Activated B cell treated with CpG ODN at 0.5 μM for 24 hours (primary cell): ENCODE data around the gene CNTN6. TPM values are rescaled to one million over a fixed set of nuclear protein-coding genes. Genes with fewer than 3 reads are reported as not detected.

Experiments used
- ATAC-seq: fragments of 200-7000 bp; cut with Tn5 transposase; one replicate; pipeline ENCODE4 v1.10.0; 2021; ENCODE audit warnings: low read depth, mild to moderate bottlenecking, moderate library complexity
- CTCF ChIA-PET: fragments of 350-600 bp; sonication (Branson Sonifier 250); formaldehyde crosslinking; loops from one replicate; lab custom pipeline; 2021; ENCODE audit warnings: antibody characterized with exemption; lab: Charles Lee
- POLR2A ChIA-PET: fragments of 350-600 bp; sonication (Branson Sonifier 250); formaldehyde crosslinking; loops from one replicate; lab custom pipeline; 2021; ENCODE audit warnings: antibody characterized with exemption; lab: Charles Lee
- DNase-seq: peaks from one replicate; pipeline ENCODE4 v3.0.0; 2022
- H3K27ac Mint-ChIP-seq: one replicate; pipeline ENCODE4 v1.8.0; 2020; ENCODE audit warnings: mixed read lengths
- H3K27me3 Mint-ChIP-seq: one replicate; pipeline ENCODE4 v1.8.0; 2021; ENCODE audit warnings: mixed read lengths
- H3K36me3 Mint-ChIP-seq: one replicate; pipeline ENCODE4 v1.8.0; 2021; ENCODE audit warnings: low read depth, mixed read lengths
- H3K4me1 Mint-ChIP-seq: one replicate; pipeline ENCODE4 v1.8.0; 2021; ENCODE audit warnings: mixed read lengths
- H3K4me3 Mint-ChIP-seq: one replicate; pipeline ENCODE4 v1.8.0; 2020; ENCODE audit warnings: mild to moderate bottlenecking, mixed read lengths
- H3K9me3 Mint-ChIP-seq: one replicate; pipeline ENCODE4 v1.8.0; 2020; ENCODE audit warnings: mixed read lengths
- CTCF ChIP-seq: fragments of 200-600 bp; IDR thresholded peaks from one replicate; pipeline ENCODE4 v1.8.0; 2022; ENCODE audit warnings: antibody characterized with exemption, mild to moderate bottlenecking
- intact Hi-C: fragments of 100-400 bp; cut with micrococcal nuclease; formaldehyde crosslinking; loops from one replicate; pipeline ENCODE4 v1.15.1; 2024
- total RNA-seq: library from RNA; stranded (reverse); gene quantifications from 2 replicates; pipeline ENCODE4 v1.2.3, GENCODE V29; 2022

CNTN6 gene
- not detected in 2 replicates for total RNA-seq

DNA sequence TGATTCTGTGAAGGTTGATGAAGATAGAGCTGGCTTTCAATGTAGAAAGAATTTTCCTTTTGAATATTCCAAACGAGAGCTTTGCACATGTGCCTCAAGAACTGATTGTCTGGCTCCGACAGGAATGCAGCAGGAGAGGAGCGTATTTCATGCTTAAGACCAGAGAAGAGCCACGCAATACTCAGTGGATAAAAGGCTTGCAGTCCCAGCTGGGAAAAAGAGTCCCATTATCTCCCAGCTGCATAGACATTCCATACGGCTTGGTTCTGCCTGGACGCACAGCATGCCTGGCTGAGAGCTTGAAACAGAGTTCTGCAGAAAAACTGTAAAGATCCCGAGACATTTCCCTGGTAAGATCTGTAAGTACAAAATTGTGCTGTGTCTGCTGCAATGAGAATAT is at the start of gene CNTN6:
Gene CNTN6, plus strand, starts transcription at position 254 of the 400 bp plus-strand sequence. CDS start 54,985 bp downstream, outside the sequence.
- Mint-ChIP-seq H3K4me3 (no peak within 1 kb of the TSS), H3K27me3 (no peaks in the 10 kb centered on the region), H3K9me3 (no peaks in the 10 kb centered on the region), H3K4me1 (no peaks in the 10 kb centered on the region), H3K27ac (no peak within 1 kb of the TSS), H3K36me3 (no peaks in the 10 kb centered on the region)
- ATAC-seq = no peak
- DNase-seq = no peak
- intact Hi-C loops = no loop called here
- TF ChIP-seq CTCF = no peak
- POLR2A ChIA-PET = no interaction called here
- CTCF ChIA-PET = no interaction called here

- Mint-ChIP-seq H3K4me3 (no peak overlapping the region), H3K9me3 (peaks cover 4% of the 10 kb centered on the region), H3K36me3 (no peaks in the 10 kb centered on the region), H3K27me3 (no peaks in the 10 kb centered on the region), H3K4me1 (no peaks in the 10 kb centered on the region), H3K27ac (no peak overlapping the region)
- intact Hi-C loops = no loop called here
- DNase-seq (no peak), ATAC-seq (no peak)
- ChIA-PET POLR2A (no interaction called here), CTCF (no interaction called here)
- no peak for TF ChIP-seq CTCF
Measured at GRCh38 chr3:1048558-1048957, 44.3 kb upstream of the CNTN6 start.

DNA sequence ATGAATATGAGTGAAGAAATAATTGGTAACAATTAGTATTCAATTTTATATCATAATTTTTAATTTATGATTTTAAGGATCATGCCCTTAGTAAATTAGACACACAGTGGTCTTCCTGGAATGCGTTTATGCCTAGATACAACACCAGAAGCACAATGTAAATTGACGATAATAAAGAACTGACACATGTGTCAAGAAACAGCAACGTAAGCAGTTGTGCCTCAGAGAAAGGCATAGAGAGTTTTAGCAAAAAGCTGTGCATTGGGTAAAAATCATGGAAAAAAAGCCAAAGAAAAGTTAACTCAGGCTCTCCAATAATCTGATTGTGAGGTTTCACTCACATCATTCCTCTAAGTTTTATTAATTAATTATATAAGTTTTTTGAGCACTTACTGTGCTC is 37.0 kb upstream of the CNTN6 start:
- Mint-ChIP-seq H3K4me1 (no peaks in the 10 kb centered on the region), H3K27me3 (no peaks in the 10 kb centered on the region), H3K9me3 (peaks cover 5% of the 10 kb centered on the region), H3K4me3 (no peak overlapping the region), H3K27ac (no peak overlapping the region), H3K36me3 (no peaks in the 10 kb centered on the region)
- ATAC-seq (no peak), DNase-seq (no peak)
- CTCF ChIA-PET = no interaction called here
- POLR2A ChIA-PET = no interaction called here
- no peak for TF ChIP-seq CTCF
- intact Hi-C loops = no loop called here

DNA sequence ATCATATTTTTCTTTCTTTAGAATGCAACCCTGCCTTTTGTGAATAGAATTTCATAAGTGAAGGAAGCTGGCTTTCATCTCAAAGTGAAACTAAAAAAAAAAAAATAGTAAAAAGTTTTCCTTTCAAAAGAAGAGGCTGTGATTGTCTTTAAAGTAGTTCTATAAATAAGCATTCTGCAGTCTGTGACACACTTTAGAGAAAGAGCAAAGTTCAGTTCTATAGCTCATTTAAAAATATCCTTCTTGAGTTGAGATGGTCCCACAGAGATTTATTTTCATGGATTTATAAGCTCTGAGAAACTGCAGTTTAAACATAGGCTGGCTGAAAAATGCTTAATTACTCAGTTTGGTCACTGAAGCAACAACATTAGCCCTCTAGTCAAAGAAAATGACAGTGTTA is 36.1 kb upstream of the CNTN6 start:
- ATAC-seq = no peak
- H3K36me3 Mint-ChIP-seq = no peaks in the 10 kb centered on the region
- no peak for TF ChIP-seq CTCF
- intact Hi-C loops = no loop called here
- DNase-seq = no peak
- H3K27me3 Mint-ChIP-seq = no peaks in the 10 kb centered on the region
- no peaks in the 10 kb centered on the region for H3K4me1 Mint-ChIP-seq
- H3K9me3 Mint-ChIP-seq = peaks cover 5% of the 10 kb centered on the region
- H3K27ac Mint-ChIP-seq = no peak overlapping the region
- ChIA-PET POLR2A (no interaction called here), CTCF (no interaction called here)
- H3K4me3 Mint-ChIP-seq = no peak overlapping the region

DNA sequence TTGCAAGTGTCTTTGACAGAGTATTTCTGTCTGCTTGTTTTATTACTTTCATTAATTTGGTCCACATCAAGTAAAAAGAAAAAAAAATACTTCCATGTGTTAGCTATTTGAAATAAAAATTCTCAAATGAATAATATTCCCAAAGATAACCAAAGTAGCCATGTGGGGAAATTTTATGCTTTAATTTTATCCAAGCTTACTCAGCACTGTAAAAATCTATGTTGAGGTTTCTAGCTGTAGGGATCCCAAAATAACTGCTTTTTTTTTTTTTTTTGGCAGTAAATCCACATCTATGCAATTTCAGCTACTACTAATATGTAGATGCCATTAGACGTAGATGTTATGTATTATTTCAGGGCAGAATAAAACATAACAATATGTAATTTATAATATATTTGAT is 35.4 kb upstream of the CNTN6 start:
- DNase-seq (no peak), ATAC-seq (no peak)
- ChIA-PET CTCF (no interaction called here), POLR2A (no interaction called here)
- H3K9me3 Mint-ChIP-seq = peaks cover 5% of the 10 kb centered on the region
- no peak overlapping the region for H3K4me3 Mint-ChIP-seq
- no peak overlapping the region for H3K27ac Mint-ChIP-seq
- no peaks in the 10 kb centered on the region for H3K4me1 Mint-ChIP-seq
- intact Hi-C loops = no loop called here
- TF ChIP-seq CTCF = no peak
- H3K27me3 Mint-ChIP-seq = no peaks in the 10 kb centered on the region
- no peaks in the 10 kb centered on the region for H3K36me3 Mint-ChIP-seq
